VCaP (cell line): Measurements from ENCODE around the gene CLASP1.
"Not testable (repeated sequence)": the region's sequence is repeated elsewhere in the genome, so short reads cannot be mapped to it uniquely, and the experiment has no call there.

Experiments used
- H3K27ac ChIP-seq: fragments of 450-650 bp; 2 replicates; pipeline ENCODE4 v1.5.1; 2017
- CTCF ChIP-seq: fragments of 450-650 bp; conservative IDR thresholded peaks from 2 replicates; pipeline ENCODE4 v1.5.1; 2017; ENCODE audit warnings: mild to moderate bottlenecking, moderate library complexity

CLASP1 gene

GRCh38 chr2:121570036-121570666 lies 79.1 kb downstream of the CLASP1 start:
- TF ChIP-seq CTCF: no peak
- H3K27ac ChIP-seq: no peak overlapping the region

- TF ChIP-seq CTCF: no peak
- no peak overlapping the region for H3K27ac ChIP-seq
Observed at GRCh38 chr2:121567957-121568409, 81.3 kb downstream of the CLASP1 start.

GRCh38 chr2:121567452-121567851 lies 81.8 kb downstream of the CLASP1 start:
- no peak for TF ChIP-seq CTCF
- no peak overlapping the region for H3K27ac ChIP-seq

GRCh38 chr2:121565389-121566250 lies 83.6 kb downstream of the CLASP1 start:
- TF ChIP-seq CTCF: no peak
- H3K27ac ChIP-seq: no peak overlapping the region

- no peak for TF ChIP-seq CTCF
- no peak overlapping the region for H3K27ac ChIP-seq
Observed at GRCh38 chr2:121564905-121565304, 84.4 kb downstream of the CLASP1 start.

- not testable (repeated sequence) for H3K27ac ChIP-seq
Observed at GRCh38 chr2:121563754-121564153, 85.5 kb downstream of the CLASP1 start.

- TF ChIP-seq CTCF: no peak
- no peak overlapping the region for H3K27ac ChIP-seq
Observed at GRCh38 chr2:121562269-121563176, 86.7 kb downstream of the CLASP1 start.
